Stimulated activated CD8-positive, alpha-beta memory T cell treated with anti-CD3 and anti-CD28 coated beads, Interleukin-12 subunit alpha, Interleukin-12 subunit beta, amount 100 ng/mL, for 1 hour (primary cell): Measurements from ENCODE around the gene BNC2.
"Not testable (repeated sequence)": the region's sequence is repeated elsewhere in the genome, so short reads cannot be mapped to it uniquely, and the experiment has no call there.

Experiments used
- DNase-seq: peaks from one replicate; pipeline ENCODE4 v3.0.0-alpha.2; 2020; ENCODE audit warnings: low read depth

The BNC2 gene, protein sequence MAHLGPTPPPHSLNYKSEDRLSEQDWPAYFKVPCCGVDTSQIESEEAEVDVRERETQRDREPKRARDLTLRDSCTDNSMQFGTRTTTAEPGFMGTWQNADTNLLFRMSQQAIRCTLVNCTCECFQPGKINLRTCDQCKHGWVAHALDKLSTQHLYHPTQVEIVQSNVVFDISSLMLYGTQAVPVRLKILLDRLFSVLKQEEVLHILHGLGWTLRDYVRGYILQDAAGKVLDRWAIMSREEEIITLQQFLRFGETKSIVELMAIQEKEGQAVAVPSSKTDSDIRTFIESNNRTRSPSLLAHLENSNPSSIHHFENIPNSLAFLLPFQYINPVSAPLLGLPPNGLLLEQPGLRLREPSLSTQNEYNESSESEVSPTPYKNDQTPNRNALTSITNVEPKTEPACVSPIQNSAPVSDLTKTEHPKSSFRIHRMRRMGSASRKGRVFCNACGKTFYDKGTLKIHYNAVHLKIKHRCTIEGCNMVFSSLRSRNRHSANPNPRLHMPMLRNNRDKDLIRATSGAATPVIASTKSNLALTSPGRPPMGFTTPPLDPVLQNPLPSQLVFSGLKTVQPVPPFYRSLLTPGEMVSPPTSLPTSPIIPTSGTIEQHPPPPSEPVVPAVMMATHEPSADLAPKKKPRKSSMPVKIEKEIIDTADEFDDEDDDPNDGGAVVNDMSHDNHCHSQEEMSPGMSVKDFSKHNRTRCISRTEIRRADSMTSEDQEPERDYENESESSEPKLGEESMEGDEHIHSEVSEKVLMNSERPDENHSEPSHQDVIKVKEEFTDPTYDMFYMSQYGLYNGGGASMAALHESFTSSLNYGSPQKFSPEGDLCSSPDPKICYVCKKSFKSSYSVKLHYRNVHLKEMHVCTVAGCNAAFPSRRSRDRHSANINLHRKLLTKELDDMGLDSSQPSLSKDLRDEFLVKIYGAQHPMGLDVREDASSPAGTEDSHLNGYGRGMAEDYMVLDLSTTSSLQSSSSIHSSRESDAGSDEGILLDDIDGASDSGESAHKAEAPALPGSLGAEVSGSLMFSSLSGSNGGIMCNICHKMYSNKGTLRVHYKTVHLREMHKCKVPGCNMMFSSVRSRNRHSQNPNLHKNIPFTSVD

DNA sequence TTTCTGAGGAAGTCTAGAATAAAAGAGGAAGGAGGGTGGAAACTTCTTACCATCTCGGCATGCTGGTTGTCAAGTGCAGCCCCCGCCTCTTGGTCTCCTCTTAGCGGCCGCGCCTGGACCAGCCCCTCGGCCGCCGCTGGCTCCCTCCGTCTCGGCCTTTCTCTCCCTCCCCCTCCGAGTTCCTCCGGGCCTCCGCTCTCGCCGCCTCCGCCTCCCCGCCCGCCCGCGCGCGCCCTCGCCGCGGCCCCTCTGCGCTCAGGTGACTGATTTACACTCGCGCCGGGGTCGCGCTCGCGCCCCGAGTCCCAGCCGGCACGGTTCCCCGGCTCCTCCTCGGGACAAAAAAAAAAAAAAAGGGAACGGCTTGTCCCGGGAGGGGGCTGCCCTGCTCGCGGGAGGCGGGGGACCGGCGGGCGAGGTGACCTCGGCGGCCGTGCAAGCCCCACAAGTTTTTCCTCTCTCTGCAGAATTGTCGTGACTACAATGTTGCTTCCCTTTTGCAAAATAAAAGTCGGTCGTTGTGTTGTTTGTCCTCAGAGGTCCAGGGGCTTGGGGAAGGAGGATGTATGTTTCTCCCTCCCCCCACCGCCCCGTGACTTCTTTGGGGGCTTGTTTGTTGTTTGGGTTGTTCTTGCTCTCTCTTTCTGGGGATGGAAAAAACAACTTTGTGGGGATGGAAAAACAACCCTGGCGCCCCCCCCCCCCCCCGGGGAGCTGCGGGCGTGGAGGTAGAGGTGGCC lies at the start of gene BNC2:
TSS of gene BNC2 (minus strand) at position 75 of the 740 bp plus-strand sequence. CDS start at position 53, 22 bp downstream.
- no peak for DNase-seq

GRCh38 chr9:16918920-16919319 lies 48.5 kb upstream of the BNC2 start:
- DNase-seq: no peak

- no peak for DNase-seq
These were observed 44.8 kb upstream of the BNC2 start for GRCh38 chr9:16915126-16915831.

DNA sequence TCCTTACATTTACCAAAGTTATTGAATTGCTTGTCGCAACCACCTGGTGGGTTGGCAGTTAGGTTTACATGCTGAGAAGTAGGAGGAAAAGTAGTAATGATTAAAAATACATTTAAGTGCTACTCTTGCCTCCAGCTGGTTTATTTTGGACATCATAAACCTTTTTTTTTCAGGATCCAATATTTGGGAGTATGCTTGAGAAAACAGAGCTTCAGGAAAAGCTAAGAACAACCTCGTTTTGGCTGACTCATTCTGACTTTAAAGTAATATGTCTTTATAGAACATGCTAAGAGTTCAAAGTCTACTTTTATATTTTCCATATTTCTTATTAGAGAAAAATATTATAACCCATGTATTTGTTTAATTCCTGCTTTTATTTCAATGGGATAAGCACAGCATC lies 41.7 kb upstream of the BNC2 start:
- no peak for DNase-seq

GRCh38 chr9:16908206-16908605 lies 37.7 kb upstream of the BNC2 start:
- DNase-seq: not testable (repeated sequence)

GRCh38 chr9:16904655-16905054 lies 34.2 kb upstream of the BNC2 start:
- DNase-seq: no peak

GRCh38 chr9:16901590-16901989 lies 31.1 kb upstream of the BNC2 start:
- DNase-seq: no peak

DNA sequence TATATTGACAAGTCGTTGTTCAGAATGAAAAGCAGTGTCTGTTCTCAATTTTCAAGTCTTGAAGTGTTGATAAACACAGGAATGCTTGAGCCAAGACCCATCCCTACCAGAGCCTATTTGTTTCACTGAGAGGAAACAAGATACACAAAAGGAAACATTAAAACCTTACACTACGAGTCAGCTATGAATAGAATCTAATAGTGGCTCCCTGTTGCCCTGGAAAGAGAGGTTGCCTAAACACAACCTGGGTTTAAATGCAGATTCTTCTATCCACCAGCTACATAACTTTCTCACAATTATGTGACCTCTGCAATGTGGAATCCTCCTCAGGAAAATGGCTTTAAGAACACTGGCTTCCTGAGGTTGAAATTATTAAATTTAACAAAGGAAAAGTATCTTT lies 29.1 kb upstream of the BNC2 start:
- DNase-seq: no peak

DNA sequence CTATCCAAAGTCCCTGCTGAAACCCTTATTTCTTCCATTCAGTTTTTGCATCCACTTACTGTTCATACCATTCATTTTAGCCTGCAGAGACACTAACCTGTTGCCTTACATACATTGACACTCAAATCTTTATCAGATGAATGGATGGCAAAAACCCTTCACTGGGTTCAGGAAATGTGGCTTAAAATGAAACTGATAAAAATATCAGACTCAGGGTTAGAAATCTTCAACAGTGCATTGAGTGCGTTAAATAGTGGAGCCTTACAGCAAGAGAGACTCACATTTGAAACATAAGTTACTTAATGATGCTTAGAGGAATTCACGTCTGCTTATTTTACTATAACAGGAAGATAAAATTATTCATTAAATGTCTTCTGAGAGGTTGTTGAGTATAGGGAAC lies 28.0 kb upstream of the BNC2 start:
- DNase-seq: no peak

DNA sequence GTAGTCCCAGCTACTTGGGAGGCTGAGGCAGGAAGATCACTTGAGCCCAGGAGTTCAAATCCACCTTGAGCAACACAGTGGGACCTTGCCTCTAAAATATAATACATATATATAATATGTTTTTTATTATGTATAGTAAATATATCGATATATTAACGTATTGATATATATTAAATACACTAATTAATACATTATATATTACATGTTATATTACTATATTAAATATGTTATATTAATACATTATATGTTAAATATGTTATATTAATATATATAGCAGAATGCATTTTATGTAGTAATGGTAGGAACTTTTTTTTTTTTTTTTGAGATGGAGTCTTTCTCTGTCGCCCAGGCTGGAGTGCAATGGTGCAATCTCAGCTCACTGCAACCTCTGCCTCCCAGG lies 18.1 kb upstream of the BNC2 start:
- no peak for DNase-seq

- DNase-seq: no peak
These were observed 15.5 kb upstream of the BNC2 start for GRCh38 chr9:16885931-16886330.

GRCh38 chr9:16884952-16885513 lies 14.6 kb upstream of the BNC2 start:
- no peak for DNase-seq

DNA sequence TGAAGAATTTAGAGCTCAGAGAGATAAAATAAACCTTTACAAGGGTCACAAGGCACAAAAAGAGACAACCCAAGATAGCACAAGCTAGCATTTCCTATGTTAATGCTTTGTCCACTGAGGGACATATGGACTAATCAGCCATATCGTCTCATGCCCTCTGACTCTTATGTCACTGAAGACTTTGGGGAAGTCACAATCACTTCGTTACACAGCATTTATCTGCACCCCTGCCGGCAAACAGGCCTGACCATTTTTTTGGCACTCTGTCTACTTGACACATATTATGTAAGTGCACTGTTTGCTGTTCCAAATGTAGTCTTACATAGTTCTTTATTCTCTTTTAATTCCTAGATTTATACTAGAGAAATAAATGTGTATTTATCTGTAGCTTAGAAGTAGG lies 13.9 kb upstream of the BNC2 start:
- DNase-seq: no peak

GRCh38 chr9:16883586-16883985 lies 13.1 kb upstream of the BNC2 start:
- no peak for DNase-seq

GRCh38 chr9:16882440-16882839 lies 12.0 kb upstream of the BNC2 start:
- not testable (repeated sequence) for DNase-seq

DNA sequence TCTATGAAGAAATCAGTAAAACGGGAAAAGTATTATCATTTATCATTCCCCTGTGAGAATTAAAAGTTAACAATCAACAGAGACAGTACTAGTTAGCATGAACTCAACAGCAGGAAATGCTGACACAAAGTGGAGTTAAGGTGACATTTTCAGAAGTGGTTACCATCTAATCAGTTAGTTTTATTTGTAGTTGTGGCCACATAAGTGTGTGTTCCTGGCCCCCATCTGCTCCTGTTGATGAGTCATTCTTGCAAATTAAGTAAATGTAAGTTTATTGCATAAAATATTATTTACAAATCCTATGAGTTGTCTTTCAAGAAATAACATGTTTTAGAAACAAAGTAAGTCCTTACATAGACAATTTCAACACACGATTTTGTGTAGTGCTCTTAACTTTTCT lies 8.9 kb upstream of the BNC2 start:
- DNase-seq: no peak

DNA sequence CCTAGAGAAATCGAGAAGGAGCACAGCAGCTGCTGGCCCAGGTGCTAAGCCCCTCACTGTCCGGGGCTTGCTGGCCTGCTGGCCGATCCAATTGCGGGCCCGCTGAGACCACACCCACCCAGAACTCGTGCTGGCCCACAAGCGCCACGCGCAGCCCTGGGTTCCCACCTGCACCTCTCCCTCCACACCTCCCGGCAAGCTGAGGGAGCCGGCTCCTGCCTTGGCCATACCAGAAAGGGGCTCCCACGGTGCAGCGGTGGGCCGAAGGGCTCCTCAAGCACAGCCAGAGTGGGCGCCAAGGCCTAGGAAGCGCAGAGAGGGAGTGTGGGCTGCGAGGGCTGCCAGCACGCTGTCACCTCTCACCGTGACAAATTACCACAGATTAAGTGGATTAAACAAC lies 6.8 kb upstream of the BNC2 start:
- no peak for DNase-seq

DNA sequence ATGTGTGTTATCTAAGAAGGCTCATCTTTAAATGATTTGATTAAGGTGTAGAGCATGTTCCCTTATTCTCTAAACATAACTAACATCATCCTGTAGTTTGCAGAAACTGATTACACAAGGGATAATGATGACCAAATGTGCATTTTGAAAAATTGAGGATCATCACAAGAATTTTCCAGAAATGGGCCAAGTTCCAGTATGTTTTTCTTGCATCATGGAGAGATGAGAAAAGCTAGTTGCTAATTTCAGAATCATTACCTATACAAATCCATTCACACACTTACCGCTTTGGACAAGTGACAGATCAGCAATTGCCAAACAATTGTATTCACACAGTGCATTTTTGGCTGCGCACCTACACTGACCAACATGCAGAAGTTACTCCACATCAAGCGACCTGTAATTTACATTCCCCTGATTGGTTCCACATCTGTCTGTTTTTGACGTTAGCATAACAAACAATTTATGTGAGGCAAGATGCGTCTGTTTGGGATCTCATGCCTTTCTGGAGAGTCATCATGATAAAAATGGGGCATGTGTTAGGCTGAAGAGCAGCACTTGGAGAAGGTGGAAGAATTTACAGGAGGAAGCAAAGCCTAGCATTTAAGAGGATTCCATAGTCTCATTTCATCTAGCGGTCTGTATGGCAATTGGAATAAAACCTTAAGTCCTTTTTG lies 2.8 kb upstream of the BNC2 start:
- no peak for DNase-seq

- no peak for DNase-seq
These were observed 1.1 kb upstream of the BNC2 start for GRCh38 chr9:16871336-16872151.
